HG03432 (cell line): ENCODE data around the gene LRRC51.
"Not testable (repeated sequence)": the region's sequence is repeated elsewhere in the genome, so short reads cannot be mapped to it uniquely, and the experiment has no call there.

Experiments
- ATAC-seq: cut with Tn5 transposase; IDR thresholded peaks from one replicate; pipeline ENCODE4 v1.9.1; 2021; ENCODE audit warnings: mild to moderate bottlenecking, moderate library complexity; ENCODE audit not compliant: unreplicated experiment

The LRRC51 gene

GRCh38 chr11:72138821-72139390, 58.3 kb downstream of the LRRC51 start:
- no peak for ATAC-seq

GRCh38 chr11:72139500-72139899, 58.9 kb downstream of the LRRC51 start:
- no peak for ATAC-seq

- no peak for ATAC-seq
These were observed 60.0 kb downstream of the LRRC51 start for GRCh38 chr11:72140661-72141060.

GRCh38 chr11:72141066-72141465, 60.4 kb downstream of the LRRC51 start:
- ATAC-seq, result no peak

- not testable (repeated sequence) for ATAC-seq
These were observed 61.4 kb downstream of the LRRC51 start for GRCh38 chr11:72142086-72142485.

GRCh38 chr11:72142543-72142942, 61.9 kb downstream of the LRRC51 start:
- ATAC-seq, result not testable (repeated sequence)

GRCh38 chr11:72144807-72145565, 64.3 kb downstream of the LRRC51 start:
- no peak for ATAC-seq
